MCF 10A (cell line): ENCODE results near the gene STARD13. TPM values are rescaled to one million over a fixed set of nuclear protein-coding genes. Genes with fewer than 3 reads are reported as not detected.

ENCODE experiments used
- BruUV-seq: library from RNA; stranded (reverse); fragments of 400-500 nt; replicated peaks from 2 replicates; lab custom pipeline; 2021; lab: Mats Ljungman, UMichigan
- CTCF ChIA-PET: fragments of 300-600 bp; sonication (Branson Sonifier 250); formaldehyde crosslinking; extraction: SDS; loops from one replicate; lab custom pipeline; 2021; ENCODE audit warnings: antibody characterized with exemption, inconsistent platforms; lab: Yijun Ruan, JAX
- POLR2A ChIA-PET: fragments of 300-600, 350-650 bp; sonication (Branson Sonifier 250); formaldehyde crosslinking; extraction: SDS; loops from one replicate; lab custom pipeline; 2020; ENCODE audit warnings: antibody characterized with exemption, inconsistent platforms; lab: Yijun Ruan, JAX
- DNase-seq: peaks from one replicate; pipeline ENCODE4 v3.0.0-alpha.2; 2018; ENCODE audit not compliant: unreplicated experiment
- H3K27ac Mint-ChIP-seq: one replicate; pipeline ENCODE4 v1.8.0; 2022; ENCODE audit warnings: mild to moderate bottlenecking, low read depth, mixed read lengths; ENCODE audit not compliant: unreplicated experiment
- H3K27me3 Mint-ChIP-seq: one replicate; pipeline ENCODE4 v1.8.0; 2022; ENCODE audit warnings: mixed read lengths; ENCODE audit not compliant: insufficient read depth, unreplicated experiment
- H3K36me3 Mint-ChIP-seq: one replicate; pipeline ENCODE4 v1.8.0; 2022; ENCODE audit warnings: mild to moderate bottlenecking, moderate library complexity, mixed read lengths; ENCODE audit not compliant: insufficient read depth, unreplicated experiment
- H3K4me1 Mint-ChIP-seq: one replicate; pipeline ENCODE4 v1.8.0; 2022; ENCODE audit warnings: mixed read lengths; ENCODE audit not compliant: insufficient read depth, unreplicated experiment
- H3K4me3 Mint-ChIP-seq: one replicate; pipeline ENCODE4 v1.8.0; 2022; ENCODE audit warnings: mild to moderate bottlenecking, moderate library complexity, mixed read lengths; ENCODE audit not compliant: unreplicated experiment
- H3K9me3 Mint-ChIP-seq: one replicate; pipeline ENCODE4 v1.8.0; 2022; ENCODE audit warnings: mixed read lengths; ENCODE audit not compliant: unreplicated experiment
- CTCF ChIP-seq: fragments of 200-600 bp; IDR thresholded peaks from one replicate; pipeline ENCODE4 v1.8.0; 2022; ENCODE audit warnings: antibody characterized with exemption, mild to moderate bottlenecking; ENCODE audit not compliant: unreplicated experiment
- intact Hi-C: fragments of 100-400 bp; cut with micrococcal nuclease; formaldehyde crosslinking; loops from 2 replicates; pipeline ENCODE4 v1.14.1; 2022
- total RNA-seq: library from RNA; stranded (reverse); gene quantifications from 2 replicates; pipeline ENCODE4 v1.2.3, GENCODE V29; 2022

STARD13 gene
- total RNA-seq, 1 experiment from 2014 or later, result 31.9 TPM

GRCh38 chr13:33189470-33189869 is 96.1 kb downstream of the STARD13 start:
- DNase-seq, result no peak
- no peak for TF ChIP-seq CTCF
- peaks cover 36% of the 10 kb centered on the region for H3K4me1 Mint-ChIP-seq
- no peaks in the 10 kb centered on the region for H3K27me3 Mint-ChIP-seq
- peak overlapping the region; percentile 87 for H3K27ac Mint-ChIP-seq
- ChIA-PET CTCF (no interaction called here), POLR2A (interaction anchor here (0.6 to 0.9 kb wide), 5 partner anchors 17 to 599 kb away, joined by 3 to 5 read pairs (median 3); no protein-coding TSS in a partner anchor)
- peaks cover 44% of the 10 kb centered on the region for H3K36me3 Mint-ChIP-seq
- no peaks in the 10 kb centered on the region for H3K9me3 Mint-ChIP-seq
- H3K4me3 Mint-ChIP-seq, result no peak overlapping the region
- intact Hi-C loops, result no loop called here
- BruUV-seq, result no TSS peak

- peak; percentile 27 for DNase-seq
- intact Hi-C loops, result no loop called here
- Mint-ChIP-seq H3K36me3 (peaks cover 52% of the 10 kb centered on the region), H3K27me3 (no peaks in the 10 kb centered on the region), H3K4me1 (peaks cover 37% of the 10 kb centered on the region), H3K9me3 (no peaks in the 10 kb centered on the region), H3K27ac (peak overlapping the region; percentile 87), H3K4me3 (no peak overlapping the region)
- POLR2A ChIA-PET, result interaction anchor here (0.7 kb wide), 2 partner anchors 18 to 20 kb away, joined by 3 read pairs; no protein-coding TSS in a partner anchor
- CTCF ChIA-PET, result no interaction called here
- no TSS peak for BruUV-seq
- no peak for TF ChIP-seq CTCF
Observed at GRCh38 chr13:33188093-33188882, 97.3 kb downstream of the STARD13 start.

- POLR2A ChIA-PET, result no interaction called here
- no peak overlapping the region for H3K4me3 Mint-ChIP-seq
- peaks cover 41% of the 10 kb centered on the region for H3K4me1 Mint-ChIP-seq
- H3K36me3 Mint-ChIP-seq, result peaks cover 54% of the 10 kb centered on the region
- intact Hi-C loops, result no loop called here
- BruUV-seq, result no TSS peak
- no peaks in the 10 kb centered on the region for H3K27me3 Mint-ChIP-seq
- peak overlapping the region; percentile 8 for H3K27ac Mint-ChIP-seq
- CTCF ChIA-PET, result no interaction called here
- DNase-seq, result peak; percentile 25
- no peaks in the 10 kb centered on the region for H3K9me3 Mint-ChIP-seq
- no peak for TF ChIP-seq CTCF
Observed at GRCh38 chr13:33186861-33187291, 98.7 kb downstream of the STARD13 start.

DNA sequence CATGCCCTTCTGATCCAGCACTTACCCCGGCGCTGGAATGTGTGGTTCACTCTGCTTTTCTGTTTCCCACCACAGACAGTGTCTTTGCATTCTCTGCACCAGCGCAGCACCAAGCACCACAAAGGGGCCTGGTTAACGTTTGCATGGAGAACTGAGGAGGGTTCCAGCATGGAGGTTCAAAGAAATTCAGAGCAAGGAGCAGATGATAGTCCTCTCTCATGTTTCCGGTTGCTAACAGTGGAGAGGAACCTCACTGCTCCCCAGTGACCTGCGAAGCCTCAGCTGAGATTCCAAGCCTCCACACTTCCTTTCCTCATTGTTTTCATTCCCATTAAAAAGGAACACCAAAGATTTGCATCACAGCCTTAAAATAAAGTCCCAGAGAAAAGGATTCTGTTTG is 99.7 kb downstream of the STARD13 start:
- peaks cover 60% of the 10 kb centered on the region for H3K36me3 Mint-ChIP-seq
- POLR2A ChIA-PET, result no interaction called here

More for the DNA sequence above, 99.7 kb downstream of the STARD13 start:
- no peaks in the 10 kb centered on the region for H3K9me3 Mint-ChIP-seq
- no peaks in the 10 kb centered on the region for H3K27me3 Mint-ChIP-seq
- peaks cover 41% of the 10 kb centered on the region for H3K4me1 Mint-ChIP-seq
- DNase-seq, result no peak
- BruUV-seq, result no TSS peak
- CTCF ChIA-PET, result no interaction called here
- intact Hi-C loops, result no loop called here
- TF ChIP-seq CTCF, result no peak
- H3K27ac Mint-ChIP-seq, result no peak overlapping the region
- no peak overlapping the region for H3K4me3 Mint-ChIP-seq
